NT2/D1 (cell line): Measurements from ENCODE around the gene PTBP3.
A peak's percentile ranks its signal among the peaks of the same experiment; 100 is the strongest.

Experiments used
- DNase-seq: peaks from one replicate; pipeline ENCODE4 v3.0.0-alpha.2; 2011; ENCODE audit warnings: low read depth, low spot score
- H3K27me3 ChIP-seq: 2 replicates; pipeline ENCODE4 v1.6.0; 2011; ENCODE audit warnings: mild to moderate bottlenecking; ENCODE audit not compliant: insufficient read length, insufficient read depth
- H3K36me3 ChIP-seq: 2 replicates; pipeline ENCODE4 v1.6.1; 2011; ENCODE audit warnings: mild to moderate bottlenecking, low read length, mixed read lengths; ENCODE audit not compliant: insufficient read depth, insufficient read length
- H3K4me1 ChIP-seq: 2 replicates; pipeline ENCODE4 v1.5.1; 2011; ENCODE audit not compliant: insufficient read depth, insufficient read length
- H3K4me3 ChIP-seq: 2 replicates; pipeline ENCODE4 v1.5.1; 2011; ENCODE audit warnings: low read depth; ENCODE audit not compliant: insufficient read length
- H3K9ac ChIP-seq: 2 replicates; pipeline ENCODE4 v1.6.0; 2011; ENCODE audit warnings: low read depth; ENCODE audit not compliant: insufficient read length
- H3K9me3 ChIP-seq: 2 replicates; pipeline ENCODE4 v1.5.1; 2011; ENCODE audit warnings: mild to moderate bottlenecking, low read length; ENCODE audit not compliant: insufficient read depth
- SUZ12 ChIP-seq: IDR thresholded peaks from 2 replicates; pipeline ENCODE4 v1.6.1; 2011; ENCODE audit not compliant: insufficient read length, insufficient read depth; ENCODE audit errors: extremely low read depth
- YY1 ChIP-seq: IDR thresholded peaks from 2 replicates; pipeline ENCODE4 v1.6.1; 2011; ENCODE audit not compliant: insufficient read length, insufficient read depth
- ZNF274 ChIP-seq: IDR thresholded peaks from 2 replicates; pipeline ENCODE4 v1.6.1; 2011; ENCODE audit warnings: mild to moderate bottlenecking, low read depth, low read length

The PTBP3 gene

GRCh38 chr9:112184221-112184620 is 149.2 kb downstream of the PTBP3 start:
- H3K36me3 ChIP-seq, result no peaks in the 10 kb centered on the region
- H3K4me1 ChIP-seq, result no peaks in the 10 kb centered on the region
- no peak overlapping the region for H3K9ac ChIP-seq
- DNase-seq, result no peak
- no peak overlapping the region for H3K4me3 ChIP-seq
- TF ChIP-seq YY1, result no peak
- TF ChIP-seq ZNF274, result no peak
- no peak for TF ChIP-seq SUZ12
- H3K27me3 ChIP-seq, result no peaks in the 10 kb centered on the region
- H3K9me3 ChIP-seq, result 0 out of 2 replicates have a peak, but pooled peaks cover 7% of the 10 kb centered on the region

- Histone ChIP-seq H3K27me3 (peaks cover 20% of the 10 kb centered on the region), H3K4me1 (no peaks in the 10 kb centered on the region), H3K9me3 (0 out of 2 replicates have a peak, but pooled peaks cover 7% of the 10 kb centered on the region), H3K9ac (no peak overlapping the region), H3K4me3 (no peak overlapping the region), H3K36me3 (no peaks in the 10 kb centered on the region)
- no peak for DNase-seq
- TF ChIP-seq YY1 (no peak), SUZ12 (no peak), ZNF274 (no peak)
Observed at GRCh38 chr9:112180387-112180881, 153.0 kb downstream of the PTBP3 start.

GRCh38 chr9:112179816-112180215 is 153.6 kb downstream of the PTBP3 start:
- H3K4me3 ChIP-seq, result no peak overlapping the region
- DNase-seq, result no peak
- peaks cover 23% of the 10 kb centered on the region for H3K27me3 ChIP-seq
- TF ChIP-seq ZNF274, result no peak
- TF ChIP-seq SUZ12, result no peak
- no peak for TF ChIP-seq YY1
- no peaks in the 10 kb centered on the region for H3K4me1 ChIP-seq
- 0 out of 2 replicates have a peak, but pooled peaks cover 7% of the 10 kb centered on the region for H3K9me3 ChIP-seq
- H3K36me3 ChIP-seq, result no peaks in the 10 kb centered on the region
- H3K9ac ChIP-seq, result no peak overlapping the region

- Histone ChIP-seq H3K4me3 (no peak overlapping the region), H3K9ac (no peak overlapping the region), H3K9me3 (no peaks in the 10 kb centered on the region), H3K27me3 (peaks cover 37% of the 10 kb centered on the region), H3K36me3 (peaks cover 9% of the 10 kb centered on the region), H3K4me1 (no peaks in the 10 kb centered on the region)
- TF ChIP-seq SUZ12, result no peak
- TF ChIP-seq ZNF274, result no peak
- no peak for TF ChIP-seq YY1
- DNase-seq, result no peak
Observed at GRCh38 chr9:112176524-112176923, 156.9 kb downstream of the PTBP3 start.

- no peaks in the 10 kb centered on the region for H3K9me3 ChIP-seq
- H3K9ac ChIP-seq, result peak overlapping the region; percentile 74
- H3K36me3 ChIP-seq, result peaks cover 9% of the 10 kb centered on the region
- peaks cover 37% of the 10 kb centered on the region for H3K27me3 ChIP-seq
- no peak for DNase-seq
- no peaks in the 10 kb centered on the region for H3K4me1 ChIP-seq
- TF ChIP-seq SUZ12 (no peak), YY1 (no peak), ZNF274 (no peak)
- peak overlapping the region; percentile 55 for H3K4me3 ChIP-seq
Observed at GRCh38 chr9:112175796-112176315, 157.6 kb downstream of the PTBP3 start.

- TF ChIP-seq ZNF274 (no peak), YY1 (no peak), SUZ12 (no peak)
- peak within 1 kb of the TSS; percentile 55 for H3K4me3 ChIP-seq
- DNase-seq, result no peak
- peak within 1 kb of the TSS; percentile 74 for H3K9ac ChIP-seq
- H3K36me3 ChIP-seq, result peaks cover 9% of the 10 kb centered on the region
- no peaks in the 10 kb centered on the region for H3K9me3 ChIP-seq
- no peaks in the 10 kb centered on the region for H3K4me1 ChIP-seq
- H3K27me3 ChIP-seq, result peaks cover 37% of the 10 kb centered on the region
Observed at GRCh38 chr9:112174965-112175795, 158.2 kb downstream of the PTBP3 start, which contains the start of gene SUSD1. Gene SUSD1, minus strand, starts transcription at chr9:112175297. Its CDS starts 62 bp downstream, at chr9:112175235.

- H3K4me3 ChIP-seq, result peak overlapping the region; percentile 55
- H3K36me3 ChIP-seq, result peaks cover 9% of the 10 kb centered on the region
- no peak for DNase-seq
- H3K9me3 ChIP-seq, result no peaks in the 10 kb centered on the region
- H3K4me1 ChIP-seq, result no peaks in the 10 kb centered on the region
- H3K27me3 ChIP-seq, result peaks cover 37% of the 10 kb centered on the region
- H3K9ac ChIP-seq, result peak overlapping the region; percentile 74
- no peak for TF ChIP-seq YY1
- TF ChIP-seq SUZ12, result no peak
- no peak for TF ChIP-seq ZNF274
Observed at GRCh38 chr9:112174222-112174964, 159.0 kb downstream of the PTBP3 start.
